Esophagus muscularis mucosa (tissue), 3 donors: Measurements from ENCODE around the gene IAPP.
"Not testable (repeated sequence)": the region's sequence is repeated elsewhere in the genome, so short reads cannot be mapped to it uniquely, and the experiment has no call there.

Source experiments
- POLR2A ChIP-seq: fragments of 450-650 bp; IDR thresholded peaks from one replicate; pipeline ENCODE4 v1.6.1; 2017; ENCODE audit warnings: antibody characterized with exemption, moderate library complexity, mild to moderate bottlenecking, low read depth
- POLR2AphosphoS5 ChIP-seq, 2 donors: sonication (generic); formaldehyde crosslinking; IDR thresholded peaks; one replicate each; pipeline ENCODE4 v1.6.1; 2017; ENCODE audit warnings: antibody characterized with exemption in 2 of 2
- TF ChIP-seq, protein P1 (sequence below), 3 experiments: fragments of 200-600 bp in 2 of 3; fragments of 450-650 bp in 1 of 3; sonication (generic) in 2 of 3; IDR thresholded peaks; one replicate each; pipeline ENCODE4 v1.5.1; 2017 to 2019; ENCODE audit warnings: antibody characterized with exemption in 3 of 3, mild to moderate bottlenecking in 2 of 3, moderate library complexity in 1 of 3

DNA sequence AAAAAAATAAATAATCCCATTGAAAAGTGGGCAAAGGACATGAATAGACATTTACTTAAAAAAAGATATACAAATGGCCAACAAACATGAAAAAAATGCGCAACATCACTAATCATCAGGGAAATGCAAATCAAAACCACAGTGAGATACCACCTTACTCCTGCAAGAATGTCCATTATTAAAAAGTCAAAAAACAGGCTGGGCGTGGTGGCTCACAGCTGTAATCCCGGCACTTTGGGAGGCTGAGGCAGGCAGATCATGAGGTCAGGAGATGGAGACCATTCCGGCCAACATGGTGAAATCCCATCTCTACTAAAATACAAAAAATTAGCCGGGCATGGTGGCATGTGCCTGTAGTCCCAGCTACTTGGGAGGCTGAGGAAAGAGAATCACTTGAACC lies 8.6 kb downstream of the IAPP start:
- TF ChIP-seq, protein P1, sequence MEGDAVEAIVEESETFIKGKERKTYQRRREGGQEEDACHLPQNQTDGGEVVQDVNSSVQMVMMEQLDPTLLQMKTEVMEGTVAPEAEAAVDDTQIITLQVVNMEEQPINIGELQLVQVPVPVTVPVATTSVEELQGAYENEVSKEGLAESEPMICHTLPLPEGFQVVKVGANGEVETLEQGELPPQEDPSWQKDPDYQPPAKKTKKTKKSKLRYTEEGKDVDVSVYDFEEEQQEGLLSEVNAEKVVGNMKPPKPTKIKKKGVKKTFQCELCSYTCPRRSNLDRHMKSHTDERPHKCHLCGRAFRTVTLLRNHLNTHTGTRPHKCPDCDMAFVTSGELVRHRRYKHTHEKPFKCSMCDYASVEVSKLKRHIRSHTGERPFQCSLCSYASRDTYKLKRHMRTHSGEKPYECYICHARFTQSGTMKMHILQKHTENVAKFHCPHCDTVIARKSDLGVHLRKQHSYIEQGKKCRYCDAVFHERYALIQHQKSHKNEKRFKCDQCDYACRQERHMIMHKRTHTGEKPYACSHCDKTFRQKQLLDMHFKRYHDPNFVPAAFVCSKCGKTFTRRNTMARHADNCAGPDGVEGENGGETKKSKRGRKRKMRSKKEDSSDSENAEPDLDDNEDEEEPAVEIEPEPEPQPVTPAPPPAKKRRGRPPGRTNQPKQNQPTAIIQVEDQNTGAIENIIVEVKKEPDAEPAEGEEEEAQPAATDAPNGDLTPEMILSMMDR (IDR thresholded peaks at IDR 0.05), result not testable (repeated sequence)
- not testable (repeated sequence) for TF ChIP-seq POLR2AphosphoS5 (IDR thresholded peaks at IDR 0.05); POLR2A
